Measurements from ENCODE around the gene IMPA2.

GRCh38 chr18:12011957-12012549 is 30.7 kb downstream of the IMPA2 start:
- no peak for TF ChIP-seq CTCF (IDR thresholded peaks at IDR 0.05; ENCODE audit: low read depth, low read length, poor library complexity, severe bottlenecking)
- no peak for TF ChIP-seq EZH2phosphoT487 (IDR thresholded peaks at IDR 0.05; ENCODE audit: borderline replicate concordance, low read length)

Measured in DOHH2 (cell line).